HCT116 (cell line): ENCODE measurements around the gene RTTN. TPM values are rescaled to one million over a fixed set of nuclear protein-coding genes. Genes with fewer than 3 reads are reported as not detected.

Experiments
- ATAC-seq: fragments of 200-7000 bp; cut with Tn5 transposase; 2 replicates; pipeline ENCODE4 v1.9.1; 2020; ENCODE audit warnings: mild to moderate bottlenecking, moderate library complexity
- BruUV-seq: library from RNA; stranded (reverse); fragments of 400-500 nt; replicated peaks from 2 replicates; lab custom pipeline; 2021; lab: Mats Ljungman, UMichigan
- CTCF ChIA-PET: fragments of 300-600 bp; sonication (Branson Sonifier 250); formaldehyde crosslinking; loops from one replicate; lab custom pipeline; 2021; ENCODE audit warnings: antibody characterized with exemption; lab: Charles Lee
- POLR2A ChIA-PET: fragments of 300-600, 350-600 bp; sonication (Branson Sonifier 250); formaldehyde crosslinking; loops from one replicate; lab custom pipeline; 2021; ENCODE audit warnings: antibody characterized with exemption; lab: Charles Lee
- RAD21 ChIA-PET, 2 experiments: fragments of 300-600 bp; sonication (Branson Sonifier 250); formaldehyde crosslinking; loops; one replicate each; lab custom pipeline; 2023; ENCODE audit warnings: low total read pairs in 2 of 2; ENCODE audit not compliant: uncharacterized antibody in 2 of 2, unreplicated experiment in 2 of 2, low non-redundant PET in 1 of 2; lab: Charles Lee
- DNase-seq: peaks from one replicate; pipeline ENCODE4 v3.0.0-alpha.2; 2010; ENCODE audit warnings: low read depth, low spot score
- H2AFZ ChIP-seq: fragments of 200-600 bp; shearing (Covaris generic), sonication (generic); 2 replicates; pipeline ENCODE4 v1.6.1; 2017; ENCODE audit warnings: low read depth, mixed run types, mixed read lengths, antibody characterized with exemption, low read length; ENCODE audit not compliant: poor library complexity, severe bottlenecking
- H3K27ac ChIP-seq: 2 replicates; pipeline ENCODE4 v1.5.1; 2012; ENCODE audit warnings: low read depth, low read length
- H3K27me3 ChIP-seq: fragments of 200-600 bp; sonication (generic); 2 replicates; pipeline ENCODE4 v1.6.1; 2016; ENCODE audit warnings: mixed run types, low read length, mixed read lengths; ENCODE audit not compliant: insufficient read depth
- H3K36me3 ChIP-seq, 2 experiments: fragments of 200-500 bp in 1 of 2; fragments of 200-600 bp in 1 of 2; sonication (Bioruptor generic) in 1 of 2; sonication (generic) in 1 of 2; 2 replicates each; pipeline versions ENCODE4 v1.5.1 to v1.6.1; 2014 to 2016; ENCODE audit warnings: low read length in 2 of 2, inconsistent platforms in 1 of 2, mixed read lengths in 1 of 2, mixed run types in 1 of 2; ENCODE audit not compliant: insufficient read depth in 2 of 2, control insufficient read depth in 1 of 2
- H3K4me1 ChIP-seq, 2 experiments: fragments of 200-600 bp in 1 of 2; sonication (generic) in 1 of 2; 2 replicates each; pipeline versions ENCODE4 v1.5.1 to v1.6.1; 2012 to 2017; ENCODE audit warnings: low read length in 2 of 2, inconsistent platforms in 1 of 2, mild to moderate bottlenecking in 1 of 2, mixed read lengths in 1 of 2, mixed run types in 1 of 2, moderate library complexity in 1 of 2; ENCODE audit not compliant: insufficient read depth in 2 of 2, control insufficient read depth in 1 of 2
- H3K4me2 ChIP-seq: fragments of 200-600 bp; sonication (generic); 2 replicates; pipeline ENCODE4 v1.6.1; 2017; ENCODE audit warnings: mixed run types, low read length, mixed read lengths
- H3K4me3 ChIP-seq, 2 experiments: fragments of 200-600 bp in 1 of 2; sonication (generic) in 1 of 2; replicated peaks in 1 of 2; 2 replicates each; pipeline ENCODE4 v1.5.1; 2011 to 2016; ENCODE audit warnings: low read length in 2 of 2, control low read depth in 1 of 2, low read depth in 1 of 2, mild to moderate bottlenecking in 1 of 2, mixed read lengths in 1 of 2, mixed run types in 1 of 2
- H3K79me2 ChIP-seq: fragments of 200-600 bp; sonication (generic); 2 replicates; pipeline ENCODE4 v1.6.1; 2017; ENCODE audit warnings: mild to moderate bottlenecking, mixed run types, low read length, moderate library complexity, mixed read lengths; ENCODE audit not compliant: insufficient read depth
- H3K9ac ChIP-seq: fragments of 200-600 bp; sonication (generic); 2 replicates; pipeline ENCODE4 v1.6.1; 2016; ENCODE audit warnings: low read length, mixed read lengths
- H3K9me2 ChIP-seq: fragments of 200-600 bp; sonication (generic), shearing (Covaris generic); 2 replicates; pipeline ENCODE4 v1.6.1; 2017; ENCODE audit warnings: mixed run types, mild to moderate bottlenecking, moderate library complexity; ENCODE audit not compliant: insufficient read depth
- H3K9me3 ChIP-seq, 2 experiments: fragments of 200-500 bp in 1 of 2; fragments of 200-600 bp in 1 of 2; sonication (Bioruptor generic) in 1 of 2; sonication (generic) in 1 of 2; 2 replicates each; pipeline ENCODE4 v1.6.1; 2014 to 2017; ENCODE audit warnings: low read length in 2 of 2, mixed read lengths in 2 of 2, inconsistent platforms in 1 of 2, low read depth in 1 of 2, mild to moderate bottlenecking in 1 of 2, mixed run types in 1 of 2, moderate library complexity in 1 of 2; ENCODE audit not compliant: control insufficient read depth in 1 of 2, insufficient read depth in 1 of 2
- H4K20me1 ChIP-seq: fragments of 200-600 bp; sonication (generic), shearing (Covaris generic); 2 replicates; pipeline ENCODE4 v1.6.1; 2017; ENCODE audit warnings: mixed run types, mild to moderate bottlenecking, moderate library complexity; ENCODE audit not compliant: insufficient read depth
- CBX3 ChIP-seq: IDR thresholded peaks from 2 replicates; pipeline ENCODE4 v1.6.1; 2012; ENCODE audit warnings: low read depth
- ELF1 ChIP-seq: IDR thresholded peaks from 2 replicates; pipeline ENCODE4 v1.6.1; 2012; ENCODE audit warnings: low read depth, borderline replicate concordance
- JUND ChIP-seq: IDR thresholded peaks from 2 replicates; pipeline ENCODE4 v1.6.1; 2012
- POLR2AphosphoS5 ChIP-seq: IDR thresholded peaks from 2 replicates; pipeline ENCODE4 v1.6.1; 2011; ENCODE audit warnings: mild to moderate bottlenecking, low read depth, low read length, moderate library complexity
- SIN3A ChIP-seq: IDR thresholded peaks from 2 replicates; pipeline ENCODE4 v1.6.1; 2012; ENCODE audit warnings: low read depth
- SRF ChIP-seq: IDR thresholded peaks from 2 replicates; pipeline ENCODE4 v1.6.1; 2012; ENCODE audit warnings: low read depth
- ZNF274 ChIP-seq: fragments of 200-500 bp; sonication (Bioruptor generic); IDR thresholded peaks from 2 replicates; pipeline ENCODE4 v1.6.1; 2014; ENCODE audit warnings: mild to moderate bottlenecking, low read depth, low read length, inconsistent platforms
- intact Hi-C: fragments of 100-400 bp; cut with micrococcal nuclease; formaldehyde crosslinking; loops from 2 replicates; pipeline ENCODE4 v1.10.0; 2022
- total RNA-seq: library from RNA; stranded (reverse); gene quantifications from one replicate; pipeline ENCODE4 v1.2.1, GENCODE V29; 2021; ENCODE audit not compliant: unreplicated experiment
- TF ChIP-seq, protein P1 (sequence below): IDR thresholded peaks from 2 replicates; pipeline ENCODE4 v1.6.1; 2012; ENCODE audit warnings: low read depth
- TF ChIP-seq, protein P2 (sequence below), 3 experiments: fragments of 200-600 bp in 1 of 3; sonication (generic) in 1 of 3; IDR thresholded peaks in 2 of 3; conservative IDR thresholded peaks in 1 of 3; 2 replicates each; pipeline ENCODE4 v1.5.1; 2012 to 2017; ENCODE audit warnings: low read depth in 2 of 3, low read length in 2 of 3, antibody characterized with exemption in 1 of 3, borderline replicate concordance in 1 of 3, control low read depth in 1 of 3, mild to moderate bottlenecking in 1 of 3, mixed read lengths in 1 of 3, mixed run types in 1 of 3, moderate library complexity in 1 of 3; ENCODE audit not compliant: insufficient read depth in 1 of 3

RTTN gene
- total RNA-seq, 1 experiment from 2014 or later: 41.2 TPM

DNA sequence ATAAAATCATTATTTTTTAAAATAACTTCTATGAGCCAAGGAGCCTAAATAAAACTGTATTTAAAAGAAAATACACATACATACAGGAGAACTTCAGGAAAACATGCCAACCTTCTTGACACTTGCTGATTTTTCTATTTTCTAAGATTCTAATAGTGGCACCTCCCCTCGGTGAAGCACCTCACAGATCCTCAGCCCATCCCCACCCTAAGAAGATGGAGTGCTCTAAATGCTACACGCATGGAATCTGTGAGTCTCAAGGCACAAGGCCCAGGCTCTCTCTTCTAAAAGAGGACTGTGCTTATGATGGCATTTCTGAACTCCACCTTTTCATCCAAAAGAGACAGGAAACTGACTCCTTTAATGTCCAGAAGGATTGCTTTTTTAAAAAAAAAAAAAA, 56.3 kb downstream of the RTTN start:
- CTCF ChIA-PET: no interaction called here
- H3K9ac ChIP-seq: no peak overlapping the region
- DNase-seq (no peak), ATAC-seq (no peak)
- no peak overlapping the region for H3K27ac ChIP-seq
- H3K4me2 ChIP-seq: no peak overlapping the region
- H3K27me3 ChIP-seq: no peaks in the 10 kb centered on the region
- H3K36me3 ChIP-seq: peaks cover 14 to 39% of the 10 kb centered on the region in 2 experiments; a peak in 3 of 4 replicates
- TF ChIP-seq ELF1: no peak
- no peak for TF ChIP-seq ZNF274
- TF ChIP-seq SRF: no peak
- TF ChIP-seq, protein P1, sequence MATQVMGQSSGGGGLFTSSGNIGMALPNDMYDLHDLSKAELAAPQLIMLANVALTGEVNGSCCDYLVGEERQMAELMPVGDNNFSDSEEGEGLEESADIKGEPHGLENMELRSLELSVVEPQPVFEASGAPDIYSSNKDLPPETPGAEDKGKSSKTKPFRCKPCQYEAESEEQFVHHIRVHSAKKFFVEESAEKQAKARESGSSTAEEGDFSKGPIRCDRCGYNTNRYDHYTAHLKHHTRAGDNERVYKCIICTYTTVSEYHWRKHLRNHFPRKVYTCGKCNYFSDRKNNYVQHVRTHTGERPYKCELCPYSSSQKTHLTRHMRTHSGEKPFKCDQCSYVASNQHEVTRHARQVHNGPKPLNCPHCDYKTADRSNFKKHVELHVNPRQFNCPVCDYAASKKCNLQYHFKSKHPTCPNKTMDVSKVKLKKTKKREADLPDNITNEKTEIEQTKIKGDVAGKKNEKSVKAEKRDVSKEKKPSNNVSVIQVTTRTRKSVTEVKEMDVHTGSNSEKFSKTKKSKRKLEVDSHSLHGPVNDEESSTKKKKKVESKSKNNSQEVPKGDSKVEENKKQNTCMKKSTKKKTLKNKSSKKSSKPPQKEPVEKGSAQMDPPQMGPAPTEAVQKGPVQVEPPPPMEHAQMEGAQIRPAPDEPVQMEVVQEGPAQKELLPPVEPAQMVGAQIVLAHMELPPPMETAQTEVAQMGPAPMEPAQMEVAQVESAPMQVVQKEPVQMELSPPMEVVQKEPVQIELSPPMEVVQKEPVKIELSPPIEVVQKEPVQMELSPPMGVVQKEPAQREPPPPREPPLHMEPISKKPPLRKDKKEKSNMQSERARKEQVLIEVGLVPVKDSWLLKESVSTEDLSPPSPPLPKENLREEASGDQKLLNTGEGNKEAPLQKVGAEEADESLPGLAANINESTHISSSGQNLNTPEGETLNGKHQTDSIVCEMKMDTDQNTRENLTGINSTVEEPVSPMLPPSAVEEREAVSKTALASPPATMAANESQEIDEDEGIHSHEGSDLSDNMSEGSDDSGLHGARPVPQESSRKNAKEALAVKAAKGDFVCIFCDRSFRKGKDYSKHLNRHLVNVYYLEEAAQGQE: no peak
- no peak for TF ChIP-seq SIN3A
- no peak for TF ChIP-seq POLR2AphosphoS5
- TF ChIP-seq JUND: no peak
- TF ChIP-seq, protein P2, sequence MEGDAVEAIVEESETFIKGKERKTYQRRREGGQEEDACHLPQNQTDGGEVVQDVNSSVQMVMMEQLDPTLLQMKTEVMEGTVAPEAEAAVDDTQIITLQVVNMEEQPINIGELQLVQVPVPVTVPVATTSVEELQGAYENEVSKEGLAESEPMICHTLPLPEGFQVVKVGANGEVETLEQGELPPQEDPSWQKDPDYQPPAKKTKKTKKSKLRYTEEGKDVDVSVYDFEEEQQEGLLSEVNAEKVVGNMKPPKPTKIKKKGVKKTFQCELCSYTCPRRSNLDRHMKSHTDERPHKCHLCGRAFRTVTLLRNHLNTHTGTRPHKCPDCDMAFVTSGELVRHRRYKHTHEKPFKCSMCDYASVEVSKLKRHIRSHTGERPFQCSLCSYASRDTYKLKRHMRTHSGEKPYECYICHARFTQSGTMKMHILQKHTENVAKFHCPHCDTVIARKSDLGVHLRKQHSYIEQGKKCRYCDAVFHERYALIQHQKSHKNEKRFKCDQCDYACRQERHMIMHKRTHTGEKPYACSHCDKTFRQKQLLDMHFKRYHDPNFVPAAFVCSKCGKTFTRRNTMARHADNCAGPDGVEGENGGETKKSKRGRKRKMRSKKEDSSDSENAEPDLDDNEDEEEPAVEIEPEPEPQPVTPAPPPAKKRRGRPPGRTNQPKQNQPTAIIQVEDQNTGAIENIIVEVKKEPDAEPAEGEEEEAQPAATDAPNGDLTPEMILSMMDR (IDR thresholded peaks at IDR 0.05 in 2 of 3, conservative IDR thresholded peaks at IDR 0.05 in 1 of 3; ENCODE audit: borderline replicate concordance in 1 of 3, insufficient read depth in 1 of 3, low read depth in 2 of 3, low read length in 2 of 3): no peak
- no peak for TF ChIP-seq CBX3
- H3K4me3 ChIP-seq: no peak overlapping the region
- peaks cover 8% of the 10 kb centered on the region; the same call in 1 of the 2 replicates for H3K79me2 ChIP-seq
- H3K9me2 ChIP-seq: no peaks in the 10 kb centered on the region
- H2AFZ ChIP-seq: no peak overlapping the region
- BruUV-seq: no TSS peak
- intact Hi-C loops: no loop called here
- POLR2A ChIA-PET: no interaction called here
- RAD21 ChIA-PET: no interaction called here
- H3K4me1 ChIP-seq: no peaks in the 10 kb centered on the region
- H3K9me3 ChIP-seq: no peaks in the 10 kb centered on the region
- no peaks in the 10 kb centered on the region for H4K20me1 ChIP-seq
